ENCODE results near the gene ECM1. TPM values are rescaled to one million over a fixed set of nuclear protein-coding genes. Genes with fewer than 3 reads are reported as not detected.

Gene ECM1
- polyA plus RNA-seq (2012; ENCODE audit: missing spikeins): 0.49 TPM

GRCh38 chr1:150507912-150508864 lies at the start of gene ECM1:
Gene ECM1 (plus strand): TSS chr1:150508109. CDS start chr1:150508210, 101 bp downstream.
- no peak for TF ChIP-seq POLR2A (IDR thresholded peaks at IDR 0.05; ENCODE audit: low read depth, low read length)
- TF ChIP-seq POLR2AphosphoS5 (IDR thresholded peaks at IDR 0.05; ENCODE audit: low read depth, low read length): no peak
- TF ChIP-seq TAF1 (IDR thresholded peaks at IDR 0.05; ENCODE audit: borderline replicate concordance, low read depth, low read length): no peak
- no peak for DNase-seq (ENCODE audit: insufficient read length)
- no peak for FAIRE-seq

DNA sequence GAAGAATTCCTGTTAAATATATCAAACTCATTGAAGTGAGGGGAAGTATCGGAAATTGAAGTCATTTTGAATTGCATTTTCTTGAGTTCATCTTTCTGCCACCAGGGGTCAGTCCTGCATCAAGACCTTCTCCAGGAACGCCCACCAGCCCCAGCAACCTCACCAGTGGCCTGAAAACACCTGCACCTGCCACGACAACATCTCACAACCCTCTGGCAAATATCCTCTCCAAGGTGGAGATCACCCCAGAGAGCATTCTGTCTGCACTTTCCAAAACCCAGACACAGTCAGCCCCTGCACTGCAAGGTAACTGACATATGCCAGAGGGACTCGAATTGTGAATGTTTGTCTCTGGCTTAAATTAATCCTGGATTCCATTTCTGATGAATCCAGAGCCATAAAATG lies 43.5 kb upstream of the ECM1 start:
- FAIRE-seq (peak; percentile 72), DNase-seq (ENCODE audit: insufficient read length) (peak; percentile 53)
- no peak for TF ChIP-seq TAF1 (IDR thresholded peaks at IDR 0.05; ENCODE audit: borderline replicate concordance, low read depth, low read length)
- TF ChIP-seq POLR2AphosphoS5 (IDR thresholded peaks at IDR 0.05; ENCODE audit: low read depth, low read length): no peak
- TF ChIP-seq POLR2A (IDR thresholded peaks at IDR 0.05; ENCODE audit: low read depth, low read length): no peak

DNA sequence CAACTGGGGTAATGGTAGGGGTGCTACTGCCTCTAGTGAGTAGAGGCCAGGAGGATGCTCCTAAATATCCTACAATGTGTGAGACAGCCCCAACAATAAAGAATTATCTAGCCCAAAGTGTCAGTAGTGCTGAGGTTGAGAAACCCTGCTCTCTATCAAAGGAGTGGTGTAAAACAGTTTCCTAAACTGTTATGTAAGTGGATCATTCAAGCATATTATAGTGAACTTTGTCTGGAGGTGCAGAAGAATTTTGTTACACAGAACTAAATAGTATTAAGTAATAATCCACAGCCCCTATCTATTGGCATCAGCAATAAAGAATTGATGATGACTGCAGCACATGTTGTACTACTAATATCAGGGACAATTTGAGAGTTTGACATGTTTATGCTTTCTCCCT lies 40.9 kb upstream of the ECM1 start:
- DNase-seq (ENCODE audit: insufficient read length): no peak
- TF ChIP-seq POLR2A (IDR thresholded peaks at IDR 0.05; ENCODE audit: low read depth, low read length) (no peak), TAF1 (IDR thresholded peaks at IDR 0.05; ENCODE audit: borderline replicate concordance, low read depth, low read length) (no peak), POLR2AphosphoS5 (IDR thresholded peaks at IDR 0.05; ENCODE audit: low read depth, low read length) (no peak)
- FAIRE-seq: no peak

GRCh38 chr1:150469291-150469690 lies 38.6 kb upstream of the ECM1 start:
- DNase-seq (ENCODE audit: insufficient read length) (no peak), FAIRE-seq (no peak)
- TF ChIP-seq POLR2AphosphoS5 (IDR thresholded peaks at IDR 0.05; ENCODE audit: low read depth, low read length) (no peak), TAF1 (IDR thresholded peaks at IDR 0.05; ENCODE audit: borderline replicate concordance, low read depth, low read length) (no peak), POLR2A (IDR thresholded peaks at IDR 0.05; ENCODE audit: low read depth, low read length) (no peak)

DNA sequence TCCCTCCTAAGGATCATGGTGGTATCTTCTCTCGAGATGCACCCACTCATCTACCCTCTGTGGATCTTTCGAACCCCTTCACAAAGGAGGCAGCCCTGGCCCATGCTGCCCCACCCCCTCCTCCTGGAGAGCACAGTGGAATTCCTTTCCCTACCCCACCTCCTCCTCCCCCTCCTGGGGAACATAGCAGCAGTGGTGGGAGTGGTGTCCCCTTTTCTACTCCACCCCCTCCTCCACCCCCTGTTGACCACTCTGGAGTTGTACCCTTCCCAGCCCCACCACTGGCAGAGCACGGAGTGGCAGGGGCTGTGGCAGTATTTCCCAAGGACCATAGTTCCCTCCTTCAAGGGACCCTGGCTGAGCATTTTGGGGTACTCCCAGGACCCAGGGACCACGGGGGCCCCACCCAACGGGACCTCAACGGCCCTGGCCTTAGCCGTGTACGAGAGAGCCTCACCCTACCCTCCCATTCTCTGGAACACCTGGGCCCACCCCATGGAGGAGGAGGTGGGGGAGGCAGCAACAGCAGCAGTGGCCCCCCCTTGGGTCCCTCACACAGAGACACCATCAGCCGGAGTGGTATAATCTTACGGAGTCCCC lies 35.2 kb upstream of the ECM1 start:
- TF ChIP-seq POLR2A (IDR thresholded peaks at IDR 0.05; ENCODE audit: low read depth, low read length): no peak
- TF ChIP-seq POLR2AphosphoS5 (IDR thresholded peaks at IDR 0.05; ENCODE audit: low read depth, low read length): no peak
- no peak for TF ChIP-seq TAF1 (IDR thresholded peaks at IDR 0.05; ENCODE audit: borderline replicate concordance, low read depth, low read length)
- no peak for FAIRE-seq
- no peak for DNase-seq (ENCODE audit: insufficient read length)

DNA sequence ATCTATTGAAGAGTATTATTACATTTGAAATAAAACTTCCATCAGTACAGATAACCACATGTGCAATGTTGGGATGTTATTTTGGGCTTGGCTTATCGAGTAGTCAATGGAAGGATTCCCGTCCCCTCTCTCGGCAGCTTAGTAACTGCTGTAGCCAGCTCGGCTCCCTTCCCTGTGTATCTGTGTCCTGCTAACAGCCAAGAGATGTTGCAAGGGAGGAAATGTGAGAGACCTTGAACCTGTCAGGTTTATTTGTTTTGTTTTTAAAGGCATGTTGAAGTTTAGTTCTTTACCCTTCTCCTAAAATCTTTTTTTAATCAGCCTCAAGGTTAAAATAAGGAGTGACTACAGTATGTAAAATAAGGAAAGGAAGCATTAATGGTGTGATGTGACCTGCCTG lies 34.2 kb upstream of the ECM1 start:
- DNase-seq (ENCODE audit: insufficient read length) (no peak), FAIRE-seq (no peak)
- TF ChIP-seq TAF1 (IDR thresholded peaks at IDR 0.05; ENCODE audit: borderline replicate concordance, low read depth, low read length): no peak

- DNase-seq (ENCODE audit: insufficient read length): no peak
- no peak for FAIRE-seq
- no peak for TF ChIP-seq TAF1 (IDR thresholded peaks at IDR 0.05; ENCODE audit: borderline replicate concordance, low read depth, low read length)
- no peak for TF ChIP-seq POLR2AphosphoS5 (IDR thresholded peaks at IDR 0.05; ENCODE audit: low read depth, low read length)
- no peak for TF ChIP-seq POLR2A (IDR thresholded peaks at IDR 0.05; ENCODE audit: low read depth, low read length)
Measured at GRCh38 chr1:150474869-150475268, 33.0 kb upstream of the ECM1 start.

GRCh38 chr1:150476754-150477153 lies 31.2 kb upstream of the ECM1 start:
- TF ChIP-seq POLR2A (IDR thresholded peaks at IDR 0.05; ENCODE audit: low read depth, low read length) (no peak), TAF1 (IDR thresholded peaks at IDR 0.05; ENCODE audit: borderline replicate concordance, low read depth, low read length) (no peak), POLR2AphosphoS5 (IDR thresholded peaks at IDR 0.05; ENCODE audit: low read depth, low read length) (no peak)
- DNase-seq (ENCODE audit: insufficient read length): no peak
- no peak for FAIRE-seq

- FAIRE-seq: no peak
- no peak for DNase-seq (ENCODE audit: insufficient read length)
Measured at GRCh38 chr1:150477320-150477719, 30.6 kb upstream of the ECM1 start.

DNA sequence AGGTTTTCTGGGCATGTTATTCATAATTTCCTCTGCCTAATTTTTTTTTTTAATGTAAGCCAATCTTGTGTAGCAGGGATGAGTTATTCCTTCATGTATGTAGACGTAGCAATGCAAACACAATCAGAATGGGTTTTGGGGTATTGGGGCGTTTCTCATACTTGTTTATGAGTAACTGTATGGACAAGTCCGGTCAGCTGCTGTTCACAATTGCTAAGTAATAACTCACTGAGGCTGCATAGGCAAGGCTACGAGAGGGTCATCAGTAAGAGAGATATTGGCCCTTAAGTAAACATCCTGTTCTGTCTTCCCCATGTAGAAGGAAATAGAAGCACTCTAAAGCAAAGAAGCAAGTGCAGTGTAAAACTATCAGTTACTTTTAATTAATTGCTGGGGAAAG lies 30.2 kb upstream of the ECM1 start:
- DNase-seq (ENCODE audit: insufficient read length) (no peak), FAIRE-seq (no peak)
- no peak for TF ChIP-seq POLR2A (IDR thresholded peaks at IDR 0.05; ENCODE audit: low read depth, low read length)
- no peak for TF ChIP-seq TAF1 (IDR thresholded peaks at IDR 0.05; ENCODE audit: borderline replicate concordance, low read depth, low read length)
- no peak for TF ChIP-seq POLR2AphosphoS5 (IDR thresholded peaks at IDR 0.05; ENCODE audit: low read depth, low read length)

More at GRCh38 chr1:150477320-150477719, 30.6 kb upstream of the ECM1 start:
- no peak for TF ChIP-seq POLR2A (IDR thresholded peaks at IDR 0.05; ENCODE audit: low read depth, low read length)
- no peak for TF ChIP-seq TAF1 (IDR thresholded peaks at IDR 0.05; ENCODE audit: borderline replicate concordance, low read depth, low read length)
- no peak for TF ChIP-seq POLR2AphosphoS5 (IDR thresholded peaks at IDR 0.05; ENCODE audit: low read depth, low read length)

- FAIRE-seq: no peak
- TF ChIP-seq TAF1 (IDR thresholded peaks at IDR 0.05; ENCODE audit: borderline replicate concordance, low read depth, low read length): no peak
- TF ChIP-seq POLR2A (IDR thresholded peaks at IDR 0.05; ENCODE audit: low read depth, low read length): no peak
- TF ChIP-seq POLR2AphosphoS5 (IDR thresholded peaks at IDR 0.05; ENCODE audit: low read depth, low read length): no peak
- DNase-seq (ENCODE audit: insufficient read length): no peak
Measured at GRCh38 chr1:150479370-150479769, 28.5 kb upstream of the ECM1 start.

DNA sequence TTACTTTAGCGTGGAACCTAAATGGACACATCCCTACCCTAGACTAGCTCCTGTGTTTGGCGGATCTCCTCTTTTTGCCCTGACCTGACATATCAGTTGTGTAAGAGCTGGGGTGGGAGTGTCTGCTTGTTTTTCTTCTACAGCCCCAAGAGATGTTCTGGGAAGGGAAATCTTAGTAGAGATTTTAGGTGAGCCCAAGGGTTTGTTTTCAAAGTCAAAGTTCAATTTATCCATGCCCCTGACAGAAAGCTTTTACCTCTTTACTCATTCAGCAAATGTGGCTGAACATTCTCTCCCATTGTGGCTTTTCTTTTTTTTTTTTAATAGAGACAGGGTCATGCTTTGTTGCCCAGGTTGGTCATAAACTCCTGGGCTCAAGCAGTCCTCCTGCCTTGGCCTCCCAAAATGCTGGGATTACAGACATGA lies 28.0 kb upstream of the ECM1 start:
- TF ChIP-seq POLR2A (IDR thresholded peaks at IDR 0.05; ENCODE audit: low read depth, low read length) (no peak), TAF1 (IDR thresholded peaks at IDR 0.05; ENCODE audit: borderline replicate concordance, low read depth, low read length) (no peak), POLR2AphosphoS5 (IDR thresholded peaks at IDR 0.05; ENCODE audit: low read depth, low read length) (no peak)
- FAIRE-seq: no peak

More for the DNA sequence above, 28.0 kb upstream of the ECM1 start:
- DNase-seq (ENCODE audit: insufficient read length): no peak

All from GM12892 (cell line).